Measurements from ENCODE around the gene NCAM2.
"Not testable (repeated sequence)": the region's sequence is repeated elsewhere in the genome, so short reads cannot be mapped to it uniquely, and the experiment has no call there.

Gene NCAM2

DNA sequence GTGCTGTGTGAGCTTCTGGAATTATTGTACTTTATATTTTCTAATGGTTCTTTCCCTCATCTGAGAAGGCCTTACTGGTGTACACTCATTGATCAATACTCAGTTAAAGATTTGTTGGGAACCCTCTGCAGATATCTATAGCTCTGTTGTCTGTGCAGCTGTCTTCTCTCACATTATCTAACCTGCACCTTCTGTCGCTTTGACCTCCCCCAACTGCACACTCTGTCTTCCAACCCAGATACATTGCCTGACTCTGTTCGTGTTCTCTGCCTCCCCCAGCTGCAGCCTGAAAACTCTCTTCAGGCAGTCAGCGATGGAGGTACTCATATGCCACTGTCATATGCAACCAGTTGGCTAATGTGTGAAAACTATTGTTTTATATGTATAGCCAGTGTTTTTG lies 334.3 kb downstream of the NCAM2 start:
- no peak for DNase-seq (ENCODE audit: low spot score)

DNA sequence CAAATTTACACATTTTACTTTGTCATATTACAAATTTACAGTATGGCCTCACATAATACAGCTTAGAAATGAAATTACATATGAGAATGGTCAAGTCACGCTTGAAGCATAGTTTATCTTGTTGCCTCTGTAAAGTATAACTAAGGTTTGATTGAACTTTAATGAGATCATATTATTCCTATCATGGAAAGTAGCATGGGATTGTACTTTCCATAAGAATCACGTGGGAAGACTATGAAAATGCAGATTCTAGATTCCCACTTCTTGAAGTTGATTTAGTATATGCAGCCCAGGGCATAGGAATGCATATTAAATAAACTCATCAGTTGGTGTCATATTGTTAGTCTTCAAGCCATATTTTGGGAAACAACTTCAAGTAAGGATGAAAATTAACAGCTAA lies 342.8 kb downstream of the NCAM2 start:
- DNase-seq (ENCODE audit: low spot score) = no peak

DNA sequence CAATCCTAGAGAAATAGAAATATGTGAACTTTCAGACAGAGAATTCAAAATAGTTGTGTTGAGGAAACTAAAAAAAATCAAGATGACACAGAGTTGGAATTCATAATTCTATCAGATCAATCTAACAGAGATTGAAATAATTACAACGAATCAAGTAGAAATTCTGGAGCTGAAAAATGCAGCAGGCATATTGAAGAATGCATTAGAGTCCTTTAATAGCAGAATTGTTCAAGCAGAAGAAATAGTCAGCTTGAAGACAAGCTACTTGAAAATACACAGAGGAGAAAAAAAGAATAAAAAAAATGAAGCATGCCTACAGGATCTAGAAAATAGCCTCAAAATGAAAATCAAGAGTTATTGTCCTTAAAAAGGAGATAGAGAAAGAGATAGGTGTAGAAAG lies 347.1 kb downstream of the NCAM2 start:
- no peak for DNase-seq (ENCODE audit: low spot score)

DNA sequence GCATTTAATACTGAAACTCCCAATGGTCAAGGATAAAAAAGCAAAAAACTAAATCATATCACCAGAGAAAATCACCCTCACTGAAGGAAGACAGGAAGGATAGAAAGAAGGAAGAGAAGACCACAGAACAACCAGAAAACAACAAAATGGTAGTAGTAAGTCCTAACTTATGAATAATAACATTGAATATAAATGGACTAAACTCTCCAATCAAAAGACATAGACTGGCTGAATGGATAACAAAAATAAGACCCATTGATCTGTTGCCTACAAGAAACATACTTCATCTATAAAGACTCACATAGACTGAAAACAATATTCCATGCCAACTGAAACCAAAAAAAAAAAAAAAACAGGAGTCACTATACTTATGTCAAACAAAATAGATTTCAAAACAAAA lies 347.7 kb downstream of the NCAM2 start:
- no peak for DNase-seq (ENCODE audit: low spot score)

DNA sequence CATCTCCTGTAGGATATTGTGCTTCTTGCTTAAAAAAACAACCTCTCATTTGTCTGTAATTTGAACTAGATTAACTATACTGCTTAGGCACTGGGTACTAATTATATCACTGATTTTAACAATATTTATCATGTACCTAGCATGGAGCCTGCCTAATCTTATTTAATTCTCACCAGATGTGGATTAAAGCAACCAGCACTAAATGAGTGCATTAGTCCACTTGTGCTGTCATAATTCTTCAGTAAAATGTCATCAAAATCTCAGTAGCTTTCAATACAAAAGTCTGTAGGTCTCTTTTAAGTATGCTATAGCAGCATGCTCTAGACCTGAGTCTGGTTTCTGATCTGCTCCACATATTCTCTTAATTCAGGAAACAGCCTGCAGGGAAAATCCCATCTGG lies 368.1 kb downstream of the NCAM2 start:
- no peak for DNase-seq (ENCODE audit: low spot score)

DNA sequence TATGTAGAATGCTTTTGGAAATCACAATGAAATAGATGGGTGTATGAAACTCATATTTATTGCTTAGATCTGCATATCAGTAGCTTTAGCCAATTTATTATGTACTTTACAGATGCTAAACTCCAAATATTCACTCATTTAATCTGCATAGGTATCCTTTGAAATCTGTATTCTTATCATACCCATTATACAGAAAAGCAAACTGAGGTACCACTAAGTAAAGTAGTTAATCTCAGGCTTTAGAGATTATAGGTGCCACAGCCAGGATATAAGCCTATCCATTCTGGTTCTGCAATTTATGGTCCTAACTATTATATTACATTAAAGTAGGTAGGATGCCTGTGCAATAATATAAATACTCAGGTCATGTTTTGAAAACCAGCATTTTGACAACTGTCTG lies 369.4 kb downstream of the NCAM2 start:
- no peak for DNase-seq (ENCODE audit: low spot score)

DNA sequence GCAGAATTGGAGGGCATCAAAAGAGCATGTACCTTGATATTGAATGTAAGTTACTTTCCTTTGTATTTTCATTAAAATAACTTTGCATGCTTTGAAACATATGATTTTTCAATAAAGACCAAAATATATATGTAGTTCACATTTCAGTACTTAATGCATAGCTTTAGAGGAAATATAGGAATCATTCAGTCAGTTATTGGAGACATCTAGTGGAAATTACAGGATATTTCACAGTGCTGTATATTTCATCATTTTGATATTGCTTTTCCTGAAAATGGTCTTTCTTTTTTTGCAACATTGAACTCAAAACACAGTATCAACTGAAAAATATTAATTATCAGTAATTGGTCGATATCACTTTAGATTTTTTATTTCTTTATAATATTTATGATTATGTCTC lies 375.8 kb downstream of the NCAM2 start:
- DNase-seq (ENCODE audit: low spot score) = no peak

DNA sequence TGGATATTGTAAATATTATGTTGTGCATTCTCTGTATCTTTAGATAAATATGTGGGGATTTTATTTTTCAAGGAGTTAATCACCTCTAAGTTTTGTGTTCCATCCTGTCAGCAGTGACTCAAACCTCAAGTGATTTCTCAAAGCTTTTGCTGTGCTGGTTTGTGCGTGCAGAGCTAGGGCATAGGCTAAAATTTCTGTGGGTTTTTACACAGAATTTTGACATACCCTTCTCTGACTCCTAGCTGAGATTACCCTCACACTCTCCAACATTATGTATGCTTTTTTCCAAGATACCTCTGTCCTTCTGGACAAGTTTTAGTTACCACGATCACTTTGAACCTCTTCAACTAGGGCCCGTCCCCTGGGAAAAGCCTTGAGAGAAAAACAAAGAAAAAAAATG lies 384.9 kb downstream of the NCAM2 start:
- no peak for DNase-seq (ENCODE audit: low spot score)

DNA sequence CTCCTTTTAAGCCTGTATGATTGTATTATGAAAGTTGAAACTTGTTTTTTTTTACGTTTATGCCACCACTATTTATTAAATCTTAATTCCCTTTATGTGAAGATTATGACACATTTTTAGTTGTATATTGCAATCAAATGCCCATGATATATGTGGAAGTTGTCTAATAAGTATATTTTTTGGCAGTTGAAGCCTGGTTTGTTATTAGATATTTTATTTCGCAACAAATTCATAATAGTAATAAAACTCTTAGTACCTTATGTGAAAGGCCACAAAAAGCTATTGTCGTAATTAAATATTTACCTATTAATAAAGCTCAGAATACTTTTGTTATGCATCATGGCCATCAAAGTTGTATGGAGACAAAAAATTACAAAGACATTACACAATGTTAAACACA lies 386.8 kb downstream of the NCAM2 start:
- DNase-seq (ENCODE audit: low spot score) = no peak

DNA sequence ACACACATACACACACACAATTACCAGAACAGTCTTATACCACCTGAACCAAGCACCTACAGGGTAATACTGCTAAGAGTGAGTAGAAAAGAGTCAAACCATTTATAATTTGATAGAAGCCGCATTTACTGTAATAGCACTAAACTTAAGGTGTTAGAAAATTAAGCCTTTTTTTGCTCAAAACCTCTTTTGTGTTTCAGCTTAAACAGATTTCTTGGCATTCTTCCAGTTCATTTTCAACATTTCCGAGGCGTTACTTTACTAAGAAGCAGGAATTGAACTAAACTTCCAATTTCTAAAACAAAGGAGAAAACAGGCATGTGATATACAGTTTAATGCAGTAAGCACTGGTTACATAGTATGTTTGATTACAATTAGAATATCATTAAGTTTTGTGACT lies 387.2 kb downstream of the NCAM2 start:
- no peak for DNase-seq (ENCODE audit: low spot score)

DNA sequence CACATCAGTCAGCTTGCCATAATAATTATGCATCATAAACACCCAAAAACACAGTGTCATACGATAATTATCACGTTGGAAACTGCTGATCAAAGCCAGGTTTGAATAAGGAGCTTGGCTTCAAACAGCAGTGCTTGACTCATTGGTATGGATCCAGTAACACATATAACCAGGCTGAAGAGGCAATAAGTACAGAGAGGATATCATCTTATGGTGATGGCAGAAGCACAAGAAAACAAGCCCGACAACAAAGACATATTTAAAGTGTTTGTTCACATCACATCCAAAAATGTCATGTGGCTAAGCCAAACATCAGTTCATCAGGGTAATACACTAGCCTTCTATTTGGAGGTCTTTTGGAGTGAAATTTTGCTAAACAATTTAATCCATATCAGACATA lies 389.7 kb downstream of the NCAM2 start:
- no peak for DNase-seq (ENCODE audit: low spot score)

DNA sequence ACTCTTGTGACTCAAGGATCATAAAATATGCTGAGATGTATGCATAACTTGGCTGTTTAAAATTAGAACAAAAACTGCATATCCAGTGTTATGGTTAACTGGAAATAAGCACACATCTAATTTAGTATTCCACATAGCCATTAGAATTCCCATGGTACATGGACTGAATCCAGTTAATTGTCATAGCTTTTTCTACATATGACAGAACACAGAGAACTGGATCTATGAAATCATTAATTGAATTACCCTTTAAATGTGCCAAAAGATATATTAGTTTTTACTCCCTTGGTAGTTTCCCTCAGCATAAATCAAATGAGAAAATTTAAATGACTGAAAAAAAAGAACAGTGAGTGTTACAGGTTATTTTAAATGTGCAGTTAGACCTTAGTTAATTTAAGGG lies 395.9 kb downstream of the NCAM2 start:
- no peak for DNase-seq (ENCODE audit: low spot score)

DNA sequence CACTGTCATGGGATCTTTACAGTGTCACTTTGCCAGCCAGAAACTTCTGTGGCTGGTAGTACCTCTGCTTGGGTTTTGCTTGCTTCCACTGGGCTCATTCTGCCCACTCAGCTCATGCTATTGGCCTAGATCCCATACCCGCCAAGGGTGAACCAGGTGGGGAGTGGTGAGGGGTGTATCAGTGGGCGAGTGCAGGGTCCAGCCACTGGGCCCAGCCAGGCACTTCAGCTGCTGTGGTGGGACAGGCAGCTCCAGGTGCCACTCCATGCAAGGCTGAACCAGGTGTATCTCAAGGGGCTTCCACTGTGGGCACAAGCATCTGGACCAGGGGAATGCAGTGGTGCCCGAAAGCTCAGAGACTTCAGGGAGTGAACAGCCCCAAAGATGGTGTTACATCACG lies 398.2 kb downstream of the NCAM2 start:
- DNase-seq (ENCODE audit: low spot score) = no peak

DNA sequence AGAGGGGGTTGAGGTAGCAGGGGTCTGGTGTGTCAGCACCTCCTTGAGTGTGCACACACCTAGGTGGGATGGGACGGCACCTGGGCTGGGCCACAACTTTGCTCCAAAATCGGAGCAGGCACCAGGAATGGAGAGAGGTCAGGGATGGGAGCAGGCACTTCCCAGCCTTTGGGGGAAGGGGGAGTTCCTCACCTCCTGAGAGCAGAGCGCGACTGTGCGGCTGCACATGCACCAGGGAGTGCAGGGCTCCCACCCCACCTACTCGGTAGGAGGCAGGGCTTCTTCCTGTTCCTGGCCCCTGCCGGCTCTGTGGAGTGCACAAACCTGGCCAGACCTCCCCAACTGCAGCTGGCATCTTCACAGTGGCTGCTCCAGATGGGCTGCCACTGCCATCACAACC lies 399.3 kb downstream of the NCAM2 start:
- no peak for DNase-seq (ENCODE audit: low spot score)

DNA sequence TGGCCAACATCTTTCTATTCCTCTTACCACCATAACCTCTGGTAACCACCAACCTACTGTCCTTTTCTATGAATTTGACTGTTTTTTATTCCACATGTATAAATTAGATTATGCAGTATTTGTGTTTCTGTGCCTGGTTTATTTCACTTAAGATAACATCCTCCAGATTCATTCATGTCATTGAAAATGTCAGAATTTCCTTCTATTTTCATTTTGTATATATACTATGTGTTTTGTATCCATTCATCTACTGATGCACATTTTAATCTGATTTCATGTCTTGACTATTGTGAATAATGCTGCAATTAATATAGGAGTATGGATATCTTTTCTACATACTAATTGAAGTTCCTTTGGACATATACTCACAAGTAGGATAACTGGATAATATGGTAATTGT lies 403.2 kb downstream of the NCAM2 start:
- no peak for DNase-seq (ENCODE audit: low spot score)

DNA sequence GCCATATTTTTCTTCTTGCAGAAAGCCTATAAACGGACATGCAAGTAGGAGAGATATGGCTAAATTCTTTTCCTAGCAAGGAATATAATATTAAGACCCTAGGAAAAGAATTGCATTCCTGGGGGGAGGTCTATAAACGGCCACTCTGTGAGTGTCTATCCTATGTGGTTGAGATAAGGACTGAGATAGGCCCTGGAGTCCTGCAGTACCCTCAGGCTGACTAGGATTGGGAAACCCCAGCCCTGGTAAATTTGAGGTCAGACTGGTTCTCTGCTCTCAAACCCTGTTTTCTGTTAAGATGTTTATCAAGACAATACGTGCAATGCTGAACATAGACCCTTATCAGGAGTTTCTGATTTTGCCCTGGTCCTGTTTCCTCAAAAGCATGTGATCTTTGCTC lies 404.0 kb downstream of the NCAM2 start:
- DNase-seq (ENCODE audit: low spot score) = not testable (repeated sequence)

DNA sequence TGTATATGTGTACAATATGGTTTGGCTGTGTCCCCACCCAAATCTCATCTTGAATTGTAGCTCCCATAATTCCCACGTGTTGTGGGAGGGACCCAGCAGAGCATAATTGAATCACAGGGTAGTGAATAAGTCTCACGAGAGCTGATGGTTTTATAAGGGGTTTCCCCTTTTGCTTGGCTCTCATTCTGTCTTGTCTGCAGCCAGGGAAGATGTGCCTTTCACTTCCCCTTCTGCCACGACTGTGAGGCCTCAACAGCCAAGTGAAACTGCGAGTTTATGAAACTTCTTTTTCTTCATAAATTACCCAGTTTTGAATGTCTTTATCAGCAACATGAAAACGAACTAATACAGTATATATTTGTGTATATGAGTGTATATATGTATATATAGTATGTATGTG lies 406.1 kb downstream of the NCAM2 start:
- not testable (repeated sequence) for DNase-seq (ENCODE audit: low spot score)

DNA sequence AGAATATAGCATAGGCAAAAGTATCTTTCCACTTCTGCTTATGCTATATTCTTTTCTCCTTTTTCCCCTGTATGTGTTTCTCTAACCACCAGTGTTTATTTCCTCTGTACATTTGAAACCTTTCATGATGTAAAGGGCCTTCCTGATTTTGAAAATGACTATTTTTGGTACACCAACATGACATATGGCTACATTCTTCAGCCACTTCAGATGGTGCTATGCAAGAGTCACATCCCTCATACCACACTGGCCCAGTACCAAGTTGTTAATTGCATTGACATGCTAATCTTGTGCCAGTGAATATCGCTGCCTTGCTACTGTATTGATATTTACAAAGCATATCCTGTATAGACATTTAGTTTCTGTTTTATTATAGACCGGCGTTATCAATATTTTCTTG lies 408.7 kb downstream of the NCAM2 start:
- no peak for DNase-seq (ENCODE audit: low spot score)

DNA sequence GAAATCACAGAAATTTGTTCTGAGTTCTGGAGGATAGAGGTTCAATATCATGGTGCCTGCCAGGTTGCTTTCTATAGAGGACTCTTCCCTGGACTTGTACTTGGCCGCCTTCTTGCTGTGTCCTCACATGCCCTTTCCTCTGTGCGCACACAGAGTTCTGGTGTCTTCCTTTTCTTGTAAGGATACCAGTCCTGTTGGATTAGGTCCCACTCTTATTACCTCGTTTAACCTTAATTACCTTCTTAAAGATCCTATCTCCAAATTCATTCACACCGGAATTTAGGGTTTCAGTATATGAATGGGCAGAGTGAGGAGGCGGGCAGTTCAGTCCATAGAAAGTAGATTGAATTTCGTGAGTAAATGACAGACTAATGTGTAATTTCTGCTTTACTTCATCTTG lies 413.9 kb downstream of the NCAM2 start:
- no peak for DNase-seq (ENCODE audit: low spot score)

DNA sequence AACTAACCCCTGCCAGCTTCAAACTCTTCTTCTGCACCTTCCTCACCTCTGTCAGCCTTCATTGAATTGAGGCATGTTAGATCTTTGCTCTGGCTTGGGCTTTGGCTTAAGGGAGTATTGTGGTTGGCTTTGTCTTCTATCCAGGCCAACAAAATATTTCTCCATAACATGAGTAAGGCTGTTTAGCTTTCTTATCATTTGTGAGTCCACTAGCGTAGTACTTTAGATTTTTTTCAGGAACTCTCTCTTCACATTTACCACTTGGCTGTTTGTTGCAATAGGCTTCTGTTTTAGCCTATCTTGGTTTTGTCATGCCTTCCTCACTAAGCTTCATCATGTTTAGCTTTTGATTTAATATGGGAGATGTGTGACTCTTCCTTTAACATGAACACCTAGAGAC lies 417.5 kb downstream of the NCAM2 start:
- no peak for DNase-seq (ENCODE audit: low spot score)

DNA sequence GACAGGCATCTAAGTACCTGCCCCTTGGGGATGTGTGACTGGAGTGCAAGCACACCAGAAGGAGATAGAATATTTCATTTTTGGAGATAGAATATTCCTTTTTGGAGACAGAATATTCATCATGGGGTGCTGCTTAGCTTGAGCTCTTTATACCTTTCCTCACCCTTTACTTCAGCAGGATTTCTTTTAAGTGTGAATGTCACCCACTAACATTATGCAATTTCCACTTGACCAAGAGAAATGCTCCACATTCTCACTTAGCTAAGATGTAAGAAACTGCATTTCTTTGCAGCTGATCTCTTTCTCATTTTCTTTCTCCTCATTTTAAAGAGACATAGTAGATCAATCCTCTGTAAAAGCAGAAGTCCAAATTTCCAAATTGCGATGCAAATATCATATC lies 436.7 kb downstream of the NCAM2 start:
- no peak for DNase-seq (ENCODE audit: low spot score)

DNA sequence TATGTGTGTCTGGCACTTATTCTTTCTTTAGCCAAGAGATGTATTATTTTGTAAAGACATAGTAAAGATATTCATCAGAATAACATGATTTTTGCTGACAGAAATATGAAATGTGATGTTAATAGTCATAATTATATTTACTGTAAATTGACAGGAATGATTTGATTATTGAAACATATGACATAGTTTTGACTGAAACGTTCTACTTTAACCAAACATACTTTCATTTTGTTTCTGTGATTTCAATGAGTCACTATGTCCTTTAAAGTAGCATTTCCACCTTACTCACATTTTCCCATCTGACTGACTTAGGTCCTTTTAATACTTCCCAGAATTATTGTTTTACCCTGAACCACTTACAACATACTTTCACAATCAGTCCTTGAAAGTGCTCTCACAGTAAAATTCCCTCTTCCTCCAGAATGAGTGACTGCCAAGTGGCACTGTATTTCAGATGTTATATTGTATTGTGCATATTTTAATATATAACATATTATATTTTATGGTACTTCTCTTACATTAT lies 437.9 kb downstream of the NCAM2 start:
- no peak for DNase-seq (ENCODE audit: low spot score)

DNA sequence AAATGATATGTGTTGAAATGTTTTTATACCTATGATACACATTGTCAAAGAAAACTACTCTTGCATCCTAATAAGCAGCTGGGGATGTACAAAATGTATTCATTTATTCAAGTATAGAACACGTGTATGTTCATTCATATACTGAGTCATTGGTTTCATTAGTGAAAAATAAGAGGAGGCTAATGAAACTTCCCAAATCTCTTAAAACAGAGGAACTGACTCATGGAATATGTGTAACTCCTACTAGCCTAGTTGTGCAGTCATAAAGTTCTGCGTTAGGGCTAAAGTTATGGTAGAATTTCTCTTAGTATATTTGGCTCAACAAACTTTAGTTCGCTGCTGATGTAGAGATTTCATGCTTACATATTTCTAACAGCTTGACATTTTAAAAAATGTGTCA lies 441.6 kb downstream of the NCAM2 start:
- no peak for DNase-seq (ENCODE audit: low spot score)

DNA sequence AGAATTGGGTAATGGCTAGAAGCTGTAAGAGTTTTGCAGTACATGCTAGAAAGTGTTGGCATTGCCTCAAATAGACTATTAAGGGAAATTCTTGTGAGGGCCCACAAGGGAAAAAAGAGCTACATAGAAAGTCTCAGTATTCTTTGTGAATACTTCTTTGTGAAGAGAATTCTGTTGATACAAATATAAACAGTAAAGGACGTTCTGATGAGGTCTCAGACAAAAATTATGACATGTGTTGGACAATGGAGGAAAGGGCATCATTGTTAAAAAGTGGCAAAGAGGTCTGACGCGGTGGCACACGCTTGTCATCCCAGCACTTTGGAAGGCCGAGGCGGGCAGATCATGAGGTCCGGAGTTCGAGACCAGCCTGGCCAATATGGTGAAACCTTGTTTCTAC lies 458.9 kb downstream of the NCAM2 start:
- DNase-seq (ENCODE audit: low spot score) = no peak

DNA sequence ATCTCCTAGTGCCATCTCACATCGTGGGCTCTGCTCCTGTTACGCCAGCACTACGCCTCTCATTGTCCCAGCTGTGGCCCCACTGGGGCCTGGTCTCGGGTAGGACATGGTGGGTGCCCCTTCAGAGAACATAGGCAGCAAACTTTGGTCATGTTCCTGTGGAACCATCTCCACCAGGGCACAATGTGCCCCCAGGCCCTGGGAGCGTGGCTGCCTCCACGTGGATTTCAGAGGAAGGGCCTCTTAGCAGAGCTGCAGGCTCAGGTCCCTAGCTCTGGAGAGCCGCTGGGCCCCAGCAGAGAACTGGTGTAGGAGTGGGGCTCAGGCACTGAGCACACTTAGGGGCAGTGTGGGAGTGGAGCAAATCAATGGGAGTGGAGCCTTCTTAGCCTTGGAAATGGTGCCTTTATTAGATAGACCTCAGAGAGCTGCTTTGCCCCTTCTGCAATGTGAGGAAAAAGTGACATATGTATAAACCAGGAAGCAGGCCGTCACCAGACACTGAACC lies 460.0 kb downstream of the NCAM2 start:
- DNase-seq (ENCODE audit: low spot score) = no peak
